Gastrocnemius medialis (tissue), 4 donors: ENCODE data around the gene RAD18. TPM values are rescaled to one million over a fixed set of nuclear protein-coding genes. Genes with fewer than 3 reads are reported as not detected.

Source experiments
- ATAC-seq, 2 donors: fragments of 150-250 bp; one replicate each; pipeline ENCODE4 v1.9.1; 2016
- DNase-seq, 2 donors: peaks; one replicate each; pipeline ENCODE4 v3.0.0-alpha.2; 2019
- H3K27ac ChIP-seq, 4 donors: fragments of 200-600 bp; sonication (generic); 1 replicate in 1 of 4; 2 replicates in 3 of 4; pipeline ENCODE4 v1.5.1; 2016 to 2018; ENCODE audit warnings: mild to moderate bottlenecking in 2 of 4, moderate library complexity in 1 of 4
- H3K27me3 ChIP-seq, 3 donors: fragments of 200-600 bp; sonication (generic) in 2 of 3; 1 replicate in 1 of 3; 2 replicates in 2 of 3; pipeline versions ENCODE4 v1.5.1 to v1.6.0; 2016 to 2019; ENCODE audit warnings: mild to moderate bottlenecking in 1 of 3, moderate library complexity in 1 of 3
- H3K36me3 ChIP-seq, 2 donors: fragments of 200-600 bp; sonication (generic) in 1 of 2; one replicate each; pipeline ENCODE4 v1.5.1; 2017 to 2018
- H3K4me1 ChIP-seq, 2 donors: fragments of 200-600 bp; sonication (generic) in 1 of 2; one replicate each; pipeline ENCODE4 v1.5.1; 2016 to 2017; ENCODE audit warnings: mild to moderate bottlenecking in 2 of 2
- H3K4me3 ChIP-seq, 4 donors: fragments of 200-600 bp; sonication (generic) in 3 of 4; 1 replicate in 1 of 4; 2 replicates in 3 of 4; pipeline ENCODE4 v1.5.1; 2016 to 2019; ENCODE audit warnings: mild to moderate bottlenecking in 2 of 4
- H3K9me3 ChIP-seq, 3 donors: fragments of 200-600 bp; sonication (generic) in 2 of 3; 1 replicate in 1 of 3; 2 replicates in 2 of 3; pipeline ENCODE4 v1.5.1; 2016 to 2019
- POLR2A ChIP-seq, 2 donors: fragments of 450-650 bp; IDR thresholded peaks; one replicate each; pipeline ENCODE4 v1.6.1; 2017; ENCODE audit warnings: antibody characterized with exemption in 2 of 2, mild to moderate bottlenecking in 2 of 2, moderate library complexity in 2 of 2
- in situ Hi-C, 4 donors: fragments of 200-750 bp; cut with MboI; loops; one replicate each; pipeline versions ENCODE4 v1.15.0 to v1.8.0; 2017; ENCODE audit warnings: low sequenced_read_pairs in 4 of 4
- intact Hi-C: fragments of 100-400 bp; cut with DNase I; formaldehyde crosslinking; loops from one replicate; pipeline ENCODE4 v1.15.1; 2023; ENCODE audit warnings: low total_unique reads
- total RNA-seq, 4 donors: library from RNA; depleted of rRNA; stranded (reverse); fragments of >200 nt; gene quantifications; one replicate each; pipeline versions ENCODE4 v1.1.0 to v1.2.3, GENCODE V29; 2016
- TF ChIP-seq, protein P1 (sequence below), 5 experiments: fragments of 450-650 bp in 3 of 5; fragments of 200-600 bp in 2 of 5; sonication (generic) in 2 of 5; IDR thresholded peaks in 4 of 5; conservative IDR thresholded peaks in 1 of 5; 1 replicate in 4 of 5; 2 replicates in 1 of 5; pipeline ENCODE4 v1.5.1; 2016 to 2019; ENCODE audit warnings: antibody characterized with exemption in 5 of 5, mild to moderate bottlenecking in 3 of 5, moderate library complexity in 3 of 5

Gene RAD18
- total RNA-seq, 4 donors from 2014 or later, result 1.8 to 5.8 (median 2.3) TPM

DNA sequence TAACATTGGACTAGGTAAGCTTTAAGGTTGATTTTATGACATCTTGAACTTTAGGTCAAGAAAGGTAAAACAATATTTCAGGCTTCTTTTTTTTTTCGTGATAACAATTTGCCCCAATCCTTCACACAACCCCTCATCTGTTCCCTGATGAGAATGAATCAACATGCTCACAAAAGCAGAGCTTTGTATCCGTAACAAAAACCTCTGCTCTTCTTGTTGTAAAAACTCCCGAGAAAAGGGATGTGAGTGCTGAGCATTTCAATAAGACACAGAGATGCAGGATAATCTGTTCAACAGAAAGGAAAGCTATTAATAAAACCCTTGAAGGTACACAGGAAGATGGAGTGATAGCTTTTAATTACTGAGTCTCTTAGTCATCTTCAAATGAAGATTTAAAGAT lies 94.3 kb downstream of the RAD18 start:
- DNase-seq, result no peak
- TF ChIP-seq, protein P1, sequence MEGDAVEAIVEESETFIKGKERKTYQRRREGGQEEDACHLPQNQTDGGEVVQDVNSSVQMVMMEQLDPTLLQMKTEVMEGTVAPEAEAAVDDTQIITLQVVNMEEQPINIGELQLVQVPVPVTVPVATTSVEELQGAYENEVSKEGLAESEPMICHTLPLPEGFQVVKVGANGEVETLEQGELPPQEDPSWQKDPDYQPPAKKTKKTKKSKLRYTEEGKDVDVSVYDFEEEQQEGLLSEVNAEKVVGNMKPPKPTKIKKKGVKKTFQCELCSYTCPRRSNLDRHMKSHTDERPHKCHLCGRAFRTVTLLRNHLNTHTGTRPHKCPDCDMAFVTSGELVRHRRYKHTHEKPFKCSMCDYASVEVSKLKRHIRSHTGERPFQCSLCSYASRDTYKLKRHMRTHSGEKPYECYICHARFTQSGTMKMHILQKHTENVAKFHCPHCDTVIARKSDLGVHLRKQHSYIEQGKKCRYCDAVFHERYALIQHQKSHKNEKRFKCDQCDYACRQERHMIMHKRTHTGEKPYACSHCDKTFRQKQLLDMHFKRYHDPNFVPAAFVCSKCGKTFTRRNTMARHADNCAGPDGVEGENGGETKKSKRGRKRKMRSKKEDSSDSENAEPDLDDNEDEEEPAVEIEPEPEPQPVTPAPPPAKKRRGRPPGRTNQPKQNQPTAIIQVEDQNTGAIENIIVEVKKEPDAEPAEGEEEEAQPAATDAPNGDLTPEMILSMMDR (IDR thresholded peaks at IDR 0.05 in 4 of 5, conservative IDR thresholded peaks at IDR 0.05 in 1 of 5), result no peak
- TF ChIP-seq POLR2A (IDR thresholded peaks at IDR 0.05), result no peak
- Histone ChIP-seq H3K9me3 (no peaks in the 10 kb centered on the region), H3K4me3 (no peak overlapping the region), H3K27me3 (no peaks in the 10 kb centered on the region), H3K36me3 (no peaks in the 10 kb centered on the region), H3K4me1 (no peaks in the 10 kb centered on the region), H3K27ac (no peak overlapping the region)
- no peak for ATAC-seq
- intact Hi-C loops (no loop called here), in situ Hi-C loops (no loop called here)

DNA sequence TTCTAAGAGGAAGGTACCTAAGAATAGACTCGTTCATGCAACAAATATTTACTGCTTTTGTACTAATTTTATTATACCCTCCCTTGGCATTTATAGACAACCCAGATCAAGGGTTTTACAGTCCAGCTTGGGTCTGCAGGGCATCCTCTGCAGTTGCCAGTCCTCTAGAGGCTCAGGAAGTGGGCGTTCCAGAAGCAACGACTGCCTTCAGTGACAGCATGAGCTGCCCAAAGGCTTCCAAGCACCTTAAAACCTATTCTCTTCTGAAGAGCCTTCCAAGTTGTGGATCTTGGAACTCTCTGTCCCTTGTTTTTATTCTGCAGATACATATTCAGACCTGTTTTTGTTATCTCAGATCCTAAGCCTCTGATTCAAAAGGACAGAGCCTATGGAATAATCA lies 95.6 kb downstream of the RAD18 start:
- ATAC-seq, result no peak
- in situ Hi-C loops (no loop called here), intact Hi-C loops (no loop called here)
- no peaks in the 10 kb centered on the region for H3K4me1 ChIP-seq
- no peak overlapping the region for H3K27ac ChIP-seq
- no peaks in the 10 kb centered on the region for H3K9me3 ChIP-seq
- H3K27me3 ChIP-seq, result no peaks in the 10 kb centered on the region
- TF ChIP-seq POLR2A (IDR thresholded peaks at IDR 0.05), result no peak
- TF ChIP-seq, protein P1 (IDR thresholded peaks at IDR 0.05 in 4 of 5, conservative IDR thresholded peaks at IDR 0.05 in 1 of 5), result no peak
- no peaks in the 10 kb centered on the region for H3K36me3 ChIP-seq
- no peak overlapping the region for H3K4me3 ChIP-seq
- no peak for DNase-seq

- Histone ChIP-seq H3K4me1 (no peaks in the 10 kb centered on the region), H3K9me3 (no peaks in the 10 kb centered on the region), H3K27ac (no peak overlapping the region), H3K27me3 (no peaks in the 10 kb centered on the region), H3K4me3 (peak overlapping the region in 1 of 4 donors; percentile 49), H3K36me3 (no peaks in the 10 kb centered on the region)
- intact Hi-C loops, result no loop called here
- no peak for TF ChIP-seq POLR2A (IDR thresholded peaks at IDR 0.05)
- TF ChIP-seq, protein P1 (IDR thresholded peaks at IDR 0.05 in 4 of 5, conservative IDR thresholded peaks at IDR 0.05 in 1 of 5), result no peak
- in situ Hi-C loops, result no loop called here
- DNase-seq, result no peak
- no peak for ATAC-seq
Observed at GRCh38 chr3:8865697-8866096, 97.6 kb downstream of the RAD18 start.

- intact Hi-C loops, result no loop called here
- TF ChIP-seq POLR2A (IDR thresholded peaks at IDR 0.05), result no peak
- TF ChIP-seq, protein P1 (IDR thresholded peaks at IDR 0.05 in 4 of 5, conservative IDR thresholded peaks at IDR 0.05 in 1 of 5), result no peak
- DNase-seq (no peak), ATAC-seq (peak in 1 of 2 donors; percentile 24)
- Histone ChIP-seq H3K9me3 (no peaks in the 10 kb centered on the region), H3K4me3 (peak overlapping the region; percentile 3 to 49 (median 40)), H3K27me3 (no peaks in the 10 kb centered on the region), H3K36me3 (no peaks in the 10 kb centered on the region), H3K27ac (no peak overlapping the region), H3K4me1 (no peaks in the 10 kb centered on the region)
- in situ Hi-C loops, result no loop called here
Observed at GRCh38 chr3:8864402-8865350, 98.6 kb downstream of the RAD18 start.
